Progenitor cell of endocrine pancreas (in vitro differentiated cells): ENCODE data around the gene CNTN1. TPM values are rescaled to one million over a fixed set of nuclear protein-coding genes. Genes with fewer than 3 reads are reported as not detected.

Source experiments
- DNase-seq: peaks from one replicate; pipeline ENCODE4 v3.0.0; 2021; ENCODE audit warnings: low spot score; ENCODE audit not compliant: unreplicated experiment
- H3K27ac Mint-ChIP-seq: 2 replicates; pipeline ENCODE4 v1.8.0; 2021; ENCODE audit warnings: mild to moderate bottlenecking, moderate library complexity, mixed read lengths
- H3K27me3 Mint-ChIP-seq: 2 replicates; pipeline ENCODE4 v1.8.0; 2021; ENCODE audit warnings: mixed read lengths
- H3K36me3 Mint-ChIP-seq: 2 replicates; pipeline ENCODE4 v1.8.0; 2022; ENCODE audit warnings: mixed read lengths; ENCODE audit not compliant: insufficient read depth
- H3K4me1 Mint-ChIP-seq: 2 replicates; pipeline ENCODE4 v1.8.0; 2021; ENCODE audit warnings: low read depth, mixed read lengths
- H3K4me3 Mint-ChIP-seq: 2 replicates; pipeline ENCODE4 v1.8.0; 2021; ENCODE audit warnings: low read depth, mild to moderate bottlenecking, moderate library complexity, mixed read lengths
- H3K9me3 Mint-ChIP-seq: 2 replicates; pipeline ENCODE4 v1.8.0; 2021; ENCODE audit warnings: low read depth, mixed read lengths
- CTCF ChIP-seq: fragments of 200-600 bp; sonication (generic); IDR thresholded peaks from one replicate; pipeline ENCODE4 v1.5.0; 2021; ENCODE audit warnings: antibody characterized with exemption, mild to moderate bottlenecking; ENCODE audit not compliant: unreplicated experiment
- total RNA-seq: library from RNA; stranded (reverse); gene quantifications from 2 replicates; pipeline ENCODE4 v1.2.1, GENCODE V29; 2021

CNTN1 gene
- total RNA-seq, 1 donor from 2014 or later: 3.1 TPM

GRCh38 chr12:40843495-40843894 is 151.3 kb downstream of the CNTN1 start:
- TF ChIP-seq CTCF: no peak
- Mint-ChIP-seq H3K4me3 (no peak overlapping the region), H3K36me3 (no peaks in the 10 kb centered on the region), H3K27ac (no peak overlapping the region), H3K9me3 (peaks cover 5% of the 10 kb centered on the region), H3K4me1 (peaks cover 5% of the 10 kb centered on the region), H3K27me3 (no peaks in the 10 kb centered on the region)
- no peak for DNase-seq

- Mint-ChIP-seq H3K4me1 (peaks cover 1% of the 10 kb centered on the region), H3K9me3 (no peaks in the 10 kb centered on the region), H3K4me3 (no peak overlapping the region), H3K36me3 (no peaks in the 10 kb centered on the region), H3K27ac (no peak overlapping the region), H3K27me3 (peaks cover 13% of the 10 kb centered on the region)
- no peak for TF ChIP-seq CTCF
- no peak for DNase-seq
These were observed 161.0 kb downstream of the CNTN1 start for GRCh38 chr12:40853221-40853620.

GRCh38 chr12:40854604-40855003 is 162.4 kb downstream of the CNTN1 start:
- DNase-seq: no peak
- Mint-ChIP-seq H3K36me3 (no peaks in the 10 kb centered on the region), H3K27me3 (peaks cover 13% of the 10 kb centered on the region), H3K9me3 (no peaks in the 10 kb centered on the region), H3K4me1 (peaks cover 1% of the 10 kb centered on the region), H3K27ac (no peak overlapping the region), H3K4me3 (no peak overlapping the region)
- TF ChIP-seq CTCF: no peak

- DNase-seq: no peak
- no peaks in the 10 kb centered on the region for H3K36me3 Mint-ChIP-seq
- H3K9me3 Mint-ChIP-seq: no peaks in the 10 kb centered on the region
- H3K27ac Mint-ChIP-seq: no peak overlapping the region
- H3K27me3 Mint-ChIP-seq: no peaks in the 10 kb centered on the region
- H3K4me1 Mint-ChIP-seq: no peaks in the 10 kb centered on the region
- H3K4me3 Mint-ChIP-seq: no peak overlapping the region
- no peak for TF ChIP-seq CTCF
These were observed 172.7 kb downstream of the CNTN1 start for GRCh38 chr12:40864891-40865290.

GRCh38 chr12:40870981-40871380 is 178.7 kb downstream of the CNTN1 start:
- H3K4me3 Mint-ChIP-seq: no peak overlapping the region
- H3K27ac Mint-ChIP-seq: no peak overlapping the region
- DNase-seq: no peak
- H3K36me3 Mint-ChIP-seq: no peaks in the 10 kb centered on the region
- H3K4me1 Mint-ChIP-seq: no peaks in the 10 kb centered on the region
- H3K27me3 Mint-ChIP-seq: no peaks in the 10 kb centered on the region
- H3K9me3 Mint-ChIP-seq: no peaks in the 10 kb centered on the region
- no peak for TF ChIP-seq CTCF
